ENCODE measurements around the gene ARPC1B.

DNA sequence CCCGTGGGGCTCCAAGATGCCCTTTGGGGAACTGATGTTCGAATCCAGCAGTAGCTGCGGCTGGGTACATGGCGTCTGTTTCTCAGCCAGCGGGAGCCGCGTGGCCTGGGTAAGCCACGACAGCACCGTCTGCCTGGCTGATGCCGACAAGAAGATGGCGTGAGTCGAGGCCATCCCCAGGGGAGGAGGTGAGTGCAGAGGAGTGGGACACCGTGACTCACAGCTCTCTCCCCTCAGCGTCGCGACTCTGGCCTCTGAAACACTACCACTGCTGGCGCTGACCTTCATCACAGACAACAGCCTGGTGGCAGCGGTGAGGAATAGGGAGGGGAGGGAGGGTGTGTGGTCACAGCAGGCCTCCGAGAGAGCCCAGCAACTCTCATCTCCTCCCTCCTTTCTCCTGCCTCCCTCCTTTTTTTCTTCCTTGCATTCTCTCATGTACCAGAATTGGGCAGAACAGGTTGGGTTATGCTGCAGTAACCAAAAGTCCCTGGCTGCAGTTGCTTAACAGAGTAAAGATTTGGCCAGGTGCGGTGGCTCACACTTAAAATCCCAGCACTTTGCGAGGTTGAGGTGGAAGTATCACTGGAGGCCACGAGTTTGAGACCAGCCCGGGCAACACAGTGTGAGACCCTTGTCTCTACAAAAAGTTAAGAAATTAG lies 16.5 kb downstream of the ARPC1B start:
- TF ChIP-seq POLR2AphosphoS5 (IDR thresholded peaks at IDR 0.05; ENCODE audit: low read depth, low read length) (no peak), CHD2 (IDR thresholded peaks at IDR 0.05; ENCODE audit: low read length, partially characterized antibody) (no peak), TAF1 (IDR thresholded peaks at IDR 0.05; ENCODE audit: borderline replicate concordance, low read depth, low read length) (no peak)
- TF ChIP-seq, protein P1, sequence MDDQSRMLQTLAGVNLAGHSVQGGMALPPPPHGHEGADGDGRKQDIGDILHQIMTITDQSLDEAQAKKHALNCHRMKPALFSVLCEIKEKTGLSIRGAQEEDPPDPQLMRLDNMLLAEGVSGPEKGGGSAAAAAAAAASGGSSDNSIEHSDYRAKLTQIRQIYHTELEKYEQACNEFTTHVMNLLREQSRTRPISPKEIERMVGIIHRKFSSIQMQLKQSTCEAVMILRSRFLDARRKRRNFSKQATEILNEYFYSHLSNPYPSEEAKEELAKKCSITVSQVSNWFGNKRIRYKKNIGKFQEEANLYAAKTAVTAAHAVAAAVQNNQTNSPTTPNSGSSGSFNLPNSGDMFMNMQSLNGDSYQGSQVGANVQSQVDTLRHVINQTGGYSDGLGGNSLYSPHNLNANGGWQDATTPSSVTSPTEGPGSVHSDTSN (IDR thresholded peaks at IDR 0.05) = no peak
- TF ChIP-seq, protein P2, sequence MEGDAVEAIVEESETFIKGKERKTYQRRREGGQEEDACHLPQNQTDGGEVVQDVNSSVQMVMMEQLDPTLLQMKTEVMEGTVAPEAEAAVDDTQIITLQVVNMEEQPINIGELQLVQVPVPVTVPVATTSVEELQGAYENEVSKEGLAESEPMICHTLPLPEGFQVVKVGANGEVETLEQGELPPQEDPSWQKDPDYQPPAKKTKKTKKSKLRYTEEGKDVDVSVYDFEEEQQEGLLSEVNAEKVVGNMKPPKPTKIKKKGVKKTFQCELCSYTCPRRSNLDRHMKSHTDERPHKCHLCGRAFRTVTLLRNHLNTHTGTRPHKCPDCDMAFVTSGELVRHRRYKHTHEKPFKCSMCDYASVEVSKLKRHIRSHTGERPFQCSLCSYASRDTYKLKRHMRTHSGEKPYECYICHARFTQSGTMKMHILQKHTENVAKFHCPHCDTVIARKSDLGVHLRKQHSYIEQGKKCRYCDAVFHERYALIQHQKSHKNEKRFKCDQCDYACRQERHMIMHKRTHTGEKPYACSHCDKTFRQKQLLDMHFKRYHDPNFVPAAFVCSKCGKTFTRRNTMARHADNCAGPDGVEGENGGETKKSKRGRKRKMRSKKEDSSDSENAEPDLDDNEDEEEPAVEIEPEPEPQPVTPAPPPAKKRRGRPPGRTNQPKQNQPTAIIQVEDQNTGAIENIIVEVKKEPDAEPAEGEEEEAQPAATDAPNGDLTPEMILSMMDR (IDR thresholded peaks at IDR 0.05) = no peak
- TF ChIP-seq, protein P3, sequence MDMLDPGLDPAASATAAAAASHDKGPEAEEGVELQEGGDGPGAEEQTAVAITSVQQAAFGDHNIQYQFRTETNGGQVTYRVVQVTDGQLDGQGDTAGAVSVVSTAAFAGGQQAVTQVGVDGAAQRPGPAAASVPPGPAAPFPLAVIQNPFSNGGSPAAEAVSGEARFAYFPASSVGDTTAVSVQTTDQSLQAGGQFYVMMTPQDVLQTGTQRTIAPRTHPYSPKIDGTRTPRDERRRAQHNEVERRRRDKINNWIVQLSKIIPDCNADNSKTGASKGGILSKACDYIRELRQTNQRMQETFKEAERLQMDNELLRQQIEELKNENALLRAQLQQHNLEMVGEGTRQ (IDR thresholded peaks at IDR 0.05; ENCODE audit: borderline replicate concordance, low read depth, low read length) = no peak

All from SK-N-SH (cell line).